ENCODE measurements around the gene MCF2L2. TPM values are rescaled to one million over a fixed set of nuclear protein-coding genes. Genes with fewer than 3 reads are reported as not detected.

The MCF2L2 gene
- total and polyA plus RNA-seq, 5 donors from 2014 or later, result 2.1 to 20.7 (median 4.0) TPM

- no peak overlapping the region for H3K27ac Mint-ChIP-seq
- no peaks in the 10 kb centered on the region for H3K27me3 Mint-ChIP-seq
- peaks cover 8 to 15% (median 9%) of the 10 kb centered on the region in 4 donors for H3K4me1 Mint-ChIP-seq
- H3K4me1 ChIP-seq (ENCODE audit: control insufficient read depth, insufficient read depth, low read length, poor library complexity, severe bottlenecking), result no peaks in the 10 kb centered on the region
- peaks cover 7% of the 10 kb centered on the region for H3K36me3 Mint-ChIP-seq
- H3K27ac ChIP-seq (ENCODE audit: insufficient read depth, low read length, poor library complexity, severe bottlenecking), result no peak overlapping the region
- ATAC-seq (ENCODE audit: low read depth in 2 of 2) (no peak), DNase-seq (no peak)
- H3K9me3 ChIP-seq (ENCODE audit: control insufficient read depth in 2 of 2, low read length in 2 of 2), result no peaks in the 10 kb centered on the region
- peaks cover 0 to 2% (median 0%) of the 10 kb centered on the region in 7 donors for H3K9me3 Mint-ChIP-seq
- H3K4me3 ChIP-seq (ENCODE audit: low read depth, low read length), result no peak overlapping the region
- peaks cover 10% of the 10 kb centered on the region for H3K36me3 ChIP-seq (ENCODE audit: control insufficient read depth, insufficient read depth, low read length)
- H3K4me3 Mint-ChIP-seq, result no peak overlapping the region
- H3K27me3 ChIP-seq (ENCODE audit: control insufficient read depth, insufficient read depth, low read length), result no peaks in the 10 kb centered on the region
Observed at GRCh38 chr3:183317886-183318865, 110.2 kb downstream of the MCF2L2 start.

- no peak overlapping the region for H3K4me3 ChIP-seq (ENCODE audit: low read depth, low read length)
- H3K27ac ChIP-seq (ENCODE audit: insufficient read depth, low read length, poor library complexity, severe bottlenecking), result no peak overlapping the region
- H3K4me3 Mint-ChIP-seq, result no peak overlapping the region
- peaks cover 10% of the 10 kb centered on the region for H3K36me3 ChIP-seq (ENCODE audit: control insufficient read depth, insufficient read depth, low read length)
- H3K27me3 ChIP-seq (ENCODE audit: control insufficient read depth, insufficient read depth, low read length), result no peaks in the 10 kb centered on the region
- no peaks in the 10 kb centered on the region for H3K9me3 ChIP-seq (ENCODE audit: control insufficient read depth in 2 of 2, low read length in 2 of 2)
- H3K27ac Mint-ChIP-seq, result no peak overlapping the region
- ATAC-seq (ENCODE audit: low read depth in 2 of 2) (no peak), DNase-seq (no peak)
- peaks cover 8 to 15% (median 9%) of the 10 kb centered on the region in 4 donors for H3K4me1 Mint-ChIP-seq
- H3K36me3 Mint-ChIP-seq, result peaks cover 3% of the 10 kb centered on the region
- H3K27me3 Mint-ChIP-seq, result no peaks in the 10 kb centered on the region
- H3K9me3 Mint-ChIP-seq, result peaks cover 0 to 2% (median 0%) of the 10 kb centered on the region in 7 donors
- H3K4me1 ChIP-seq (ENCODE audit: control insufficient read depth, insufficient read depth, low read length, poor library complexity, severe bottlenecking), result no peaks in the 10 kb centered on the region
Observed at GRCh38 chr3:183317271-183317670, 111.1 kb downstream of the MCF2L2 start.

GRCh38 chr3:183315739-183316138, 112.7 kb downstream of the MCF2L2 start:
- Mint-ChIP-seq H3K27me3 (no peaks in the 10 kb centered on the region), H3K4me1 (peaks cover 8 to 15% (median 9%) of the 10 kb centered on the region in 4 donors), H3K27ac (peak overlapping the region in 2 of 3 donors; percentile 6 to 61), H3K4me3 (no peak overlapping the region), H3K9me3 (peaks cover 0 to 2% (median 0%) of the 10 kb centered on the region in 7 donors), H3K36me3 (no peaks in the 10 kb centered on the region)
- ATAC-seq (ENCODE audit: low read depth in 2 of 2), result no peak
- Histone ChIP-seq H3K4me1 (ENCODE audit: control insufficient read depth, insufficient read depth, low read length, poor library complexity, severe bottlenecking) (no peaks in the 10 kb centered on the region), H3K27ac (ENCODE audit: insufficient read depth, low read length, poor library complexity, severe bottlenecking) (no peak overlapping the region), H3K9me3 (ENCODE audit: control insufficient read depth in 2 of 2, low read length in 2 of 2) (no peaks in the 10 kb centered on the region), H3K4me3 (ENCODE audit: low read depth, low read length) (no peak overlapping the region), H3K36me3 (ENCODE audit: control insufficient read depth, insufficient read depth, low read length) (peaks cover 15% of the 10 kb centered on the region), H3K27me3 (ENCODE audit: control insufficient read depth, insufficient read depth, low read length) (no peaks in the 10 kb centered on the region)
- DNase-seq, result no peak

GRCh38 chr3:183313764-183314163, 114.7 kb downstream of the MCF2L2 start:
- Histone ChIP-seq H3K4me3 (ENCODE audit: low read depth, low read length) (no peak overlapping the region), H3K36me3 (ENCODE audit: control insufficient read depth, insufficient read depth, low read length) (peaks cover 27% of the 10 kb centered on the region), H3K27ac (ENCODE audit: insufficient read depth, low read length, poor library complexity, severe bottlenecking) (no peak overlapping the region), H3K4me1 (ENCODE audit: control insufficient read depth, insufficient read depth, low read length, poor library complexity, severe bottlenecking) (no peaks in the 10 kb centered on the region), H3K27me3 (ENCODE audit: control insufficient read depth, insufficient read depth, low read length) (no peaks in the 10 kb centered on the region), H3K9me3 (ENCODE audit: control insufficient read depth in 2 of 2, low read length in 2 of 2) (no peaks in the 10 kb centered on the region)
- Mint-ChIP-seq H3K27me3 (no peaks in the 10 kb centered on the region), H3K9me3 (peaks cover 0 to 2% (median 0%) of the 10 kb centered on the region in 7 donors), H3K4me3 (no peak overlapping the region), H3K27ac (no peak overlapping the region), H3K4me1 (peaks cover 0 to under 1% (median 0%) of the 10 kb centered on the region in 4 donors), H3K36me3 (no peaks in the 10 kb centered on the region)
- ATAC-seq (ENCODE audit: low read depth in 2 of 2) (no peak), DNase-seq (no peak)

GRCh38 chr3:183313351-183313750, 115.1 kb downstream of the MCF2L2 start:
- Histone ChIP-seq H3K27ac (ENCODE audit: insufficient read depth, low read length, poor library complexity, severe bottlenecking) (no peak overlapping the region), H3K27me3 (ENCODE audit: control insufficient read depth, insufficient read depth, low read length) (no peaks in the 10 kb centered on the region), H3K4me3 (ENCODE audit: low read depth, low read length) (no peak overlapping the region), H3K36me3 (ENCODE audit: control insufficient read depth, insufficient read depth, low read length) (peaks cover 29% of the 10 kb centered on the region), H3K9me3 (ENCODE audit: control insufficient read depth in 2 of 2, low read length in 2 of 2) (no peaks in the 10 kb centered on the region), H3K4me1 (ENCODE audit: control insufficient read depth, insufficient read depth, low read length, poor library complexity, severe bottlenecking) (no peaks in the 10 kb centered on the region)
- H3K9me3 Mint-ChIP-seq, result peaks cover 0 to 2% (median 0%) of the 10 kb centered on the region in 7 donors
- H3K27me3 Mint-ChIP-seq, result no peaks in the 10 kb centered on the region
- no peak for ATAC-seq (ENCODE audit: low read depth in 2 of 2)
- no peaks in the 10 kb centered on the region for H3K4me1 Mint-ChIP-seq
- no peak overlapping the region for H3K4me3 Mint-ChIP-seq
- no peak for DNase-seq
- peak overlapping the region in 1 of 3 donors; percentile 89 for H3K27ac Mint-ChIP-seq
- H3K36me3 Mint-ChIP-seq, result no peaks in the 10 kb centered on the region

GRCh38 chr3:183312433-183312832, 116.0 kb downstream of the MCF2L2 start:
- Mint-ChIP-seq H3K27ac (peak overlapping the region in 1 of 3 donors; percentile 17), H3K36me3 (no peaks in the 10 kb centered on the region), H3K9me3 (no peaks in the 10 kb centered on the region), H3K4me3 (no peak overlapping the region), H3K27me3 (no peaks in the 10 kb centered on the region), H3K4me1 (no peaks in the 10 kb centered on the region)
- no peak overlapping the region for H3K27ac ChIP-seq (ENCODE audit: insufficient read depth, low read length, poor library complexity, severe bottlenecking)
- DNase-seq (no peak), ATAC-seq (ENCODE audit: low read depth in 2 of 2) (no peak)
- no peaks in the 10 kb centered on the region for H3K9me3 ChIP-seq (ENCODE audit: control insufficient read depth in 2 of 2, low read length in 2 of 2)
- H3K36me3 ChIP-seq (ENCODE audit: control insufficient read depth, insufficient read depth, low read length), result peaks cover 26% of the 10 kb centered on the region
- H3K4me1 ChIP-seq (ENCODE audit: control insufficient read depth, insufficient read depth, low read length, poor library complexity, severe bottlenecking), result no peaks in the 10 kb centered on the region
- H3K4me3 ChIP-seq (ENCODE audit: low read depth, low read length), result no peak overlapping the region
- no peaks in the 10 kb centered on the region for H3K27me3 ChIP-seq (ENCODE audit: control insufficient read depth, insufficient read depth, low read length)

GRCh38 chr3:183310936-183311335, 117.5 kb downstream of the MCF2L2 start:
- Histone ChIP-seq H3K4me1 (ENCODE audit: control insufficient read depth, insufficient read depth, low read length, poor library complexity, severe bottlenecking) (no peaks in the 10 kb centered on the region), H3K36me3 (ENCODE audit: control insufficient read depth, insufficient read depth, low read length) (peaks cover 29% of the 10 kb centered on the region), H3K4me3 (ENCODE audit: low read depth, low read length) (no peak overlapping the region), H3K9me3 (ENCODE audit: control insufficient read depth in 2 of 2, low read length in 2 of 2) (no peaks in the 10 kb centered on the region), H3K27ac (ENCODE audit: insufficient read depth, low read length, poor library complexity, severe bottlenecking) (no peak overlapping the region), H3K27me3 (ENCODE audit: control insufficient read depth, insufficient read depth, low read length) (no peaks in the 10 kb centered on the region)
- peaks cover 0 to 10% (median 0%) of the 10 kb centered on the region in 4 donors for H3K4me1 Mint-ChIP-seq
- ATAC-seq (ENCODE audit: low read depth in 2 of 2) (no peak), DNase-seq (no peak)
- H3K4me3 Mint-ChIP-seq, result no peak overlapping the region
- H3K27me3 Mint-ChIP-seq, result no peaks in the 10 kb centered on the region
- no peaks in the 10 kb centered on the region for H3K9me3 Mint-ChIP-seq
- H3K27ac Mint-ChIP-seq, result no peak overlapping the region
- no peaks in the 10 kb centered on the region for H3K36me3 Mint-ChIP-seq
